Osteocyte (in vitro differentiated cells): Measurements from ENCODE around the gene LRP1-AS. TPM values are rescaled to one million over a fixed set of nuclear protein-coding genes. Genes with fewer than 3 reads are reported as not detected.

Experiments used
- DNase-seq: peaks from one replicate; pipeline ENCODE4 v3.0.0; 2021; ENCODE audit warnings: mixed read lengths; ENCODE audit not compliant: unreplicated experiment; ENCODE audit errors: extremely low spot score
- H3K27ac Mint-ChIP-seq: one replicate; pipeline ENCODE4 v1.8.0; 2021; ENCODE audit warnings: mild to moderate bottlenecking, mixed read lengths; ENCODE audit not compliant: unreplicated experiment
- H3K27me3 Mint-ChIP-seq: one replicate; pipeline ENCODE4 v1.8.0; 2021; ENCODE audit warnings: mixed read lengths; ENCODE audit not compliant: unreplicated experiment
- H3K36me3 Mint-ChIP-seq: one replicate; pipeline ENCODE4 v1.8.0; 2021; ENCODE audit warnings: mixed read lengths; ENCODE audit not compliant: unreplicated experiment
- H3K4me1 Mint-ChIP-seq: one replicate; pipeline ENCODE4 v1.8.0; 2021; ENCODE audit warnings: mixed read lengths; ENCODE audit not compliant: unreplicated experiment
- H3K4me3 Mint-ChIP-seq: one replicate; pipeline ENCODE4 v1.8.0; 2021; ENCODE audit warnings: mild to moderate bottlenecking, moderate library complexity, mixed read lengths; ENCODE audit not compliant: unreplicated experiment
- H3K9me3 Mint-ChIP-seq: one replicate; pipeline ENCODE4 v1.8.0; 2021; ENCODE audit warnings: mixed read lengths; ENCODE audit not compliant: unreplicated experiment
- CTCF ChIP-seq: fragments of 200-600 bp; sonication (generic); IDR thresholded peaks from 2 replicates; pipeline ENCODE4 v1.5.0; 2021; ENCODE audit warnings: antibody characterized with exemption, mild to moderate bottlenecking, moderate library complexity
- total RNA-seq: library from RNA; stranded (reverse); gene quantifications from 2 replicates; pipeline ENCODE4 v1.2.1, GENCODE V29; 2021

Gene LRP1-AS
- total RNA-seq, 1 donor from 2014 or later, result not detected

- TF ChIP-seq CTCF, result no peak
Measured at GRCh38 chr12:57194253-57194652, 46.8 kb upstream of the LRP1-AS start.

GRCh38 chr12:57193706-57194245 is 46.4 kb upstream of the LRP1-AS start:
- no peak overlapping the region for H3K27ac Mint-ChIP-seq
- H3K27me3 Mint-ChIP-seq, result no peaks in the 10 kb centered on the region
- H3K9me3 Mint-ChIP-seq, result no peaks in the 10 kb centered on the region
- DNase-seq, result no peak
- TF ChIP-seq CTCF, result no peak
- H3K4me3 Mint-ChIP-seq, result no peak overlapping the region
- H3K36me3 Mint-ChIP-seq, result peaks cover 49% of the 10 kb centered on the region
- H3K4me1 Mint-ChIP-seq, result no peaks in the 10 kb centered on the region

More at GRCh38 chr12:57194253-57194652, 46.8 kb upstream of the LRP1-AS start:
- peaks cover 50% of the 10 kb centered on the region for H3K36me3 Mint-ChIP-seq
- H3K4me1 Mint-ChIP-seq, result no peaks in the 10 kb centered on the region
- H3K27ac Mint-ChIP-seq, result no peak overlapping the region
- H3K9me3 Mint-ChIP-seq, result no peaks in the 10 kb centered on the region
- DNase-seq, result no peak
- H3K27me3 Mint-ChIP-seq, result no peaks in the 10 kb centered on the region
- H3K4me3 Mint-ChIP-seq, result no peak overlapping the region

- H3K27me3 Mint-ChIP-seq, result no peaks in the 10 kb centered on the region
- no peak for DNase-seq
- H3K9me3 Mint-ChIP-seq, result no peaks in the 10 kb centered on the region
- TF ChIP-seq CTCF, result no peak
- H3K36me3 Mint-ChIP-seq, result peaks cover 48% of the 10 kb centered on the region
- H3K4me3 Mint-ChIP-seq, result no peak overlapping the region
- no peak overlapping the region for H3K27ac Mint-ChIP-seq
- no peaks in the 10 kb centered on the region for H3K4me1 Mint-ChIP-seq
Measured at GRCh38 chr12:57192920-57193319, 45.5 kb upstream of the LRP1-AS start.

GRCh38 chr12:57191410-57191809 is 44.0 kb upstream of the LRP1-AS start:
- Mint-ChIP-seq H3K4me1 (no peaks in the 10 kb centered on the region), H3K36me3 (peaks cover 43% of the 10 kb centered on the region), H3K27ac (no peak overlapping the region), H3K4me3 (no peak overlapping the region), H3K9me3 (no peaks in the 10 kb centered on the region), H3K27me3 (no peaks in the 10 kb centered on the region)
- no peak for TF ChIP-seq CTCF
- no peak for DNase-seq

- no peak overlapping the region for H3K27ac Mint-ChIP-seq
- no peak for TF ChIP-seq CTCF
- H3K4me1 Mint-ChIP-seq, result no peaks in the 10 kb centered on the region
- no peak for DNase-seq
- peaks cover 41% of the 10 kb centered on the region for H3K36me3 Mint-ChIP-seq
- no peak overlapping the region for H3K4me3 Mint-ChIP-seq
- no peaks in the 10 kb centered on the region for H3K27me3 Mint-ChIP-seq
- no peaks in the 10 kb centered on the region for H3K9me3 Mint-ChIP-seq
Measured at GRCh38 chr12:57190821-57191220, 43.4 kb upstream of the LRP1-AS start.
